Stimulated activated CD4-positive, alpha-beta T cell treated with anti-CD3 and anti-CD28 coated beads, Interleukin-2, amount 100 ng/mL, for 24 hours (primary cell): ENCODE measurements around the gene C19orf53.

Experiments used
- DNase-seq, 2 donors: peaks; one replicate each; pipeline ENCODE4 v3.0.0-alpha.2; 2020

Gene C19orf53

DNA sequence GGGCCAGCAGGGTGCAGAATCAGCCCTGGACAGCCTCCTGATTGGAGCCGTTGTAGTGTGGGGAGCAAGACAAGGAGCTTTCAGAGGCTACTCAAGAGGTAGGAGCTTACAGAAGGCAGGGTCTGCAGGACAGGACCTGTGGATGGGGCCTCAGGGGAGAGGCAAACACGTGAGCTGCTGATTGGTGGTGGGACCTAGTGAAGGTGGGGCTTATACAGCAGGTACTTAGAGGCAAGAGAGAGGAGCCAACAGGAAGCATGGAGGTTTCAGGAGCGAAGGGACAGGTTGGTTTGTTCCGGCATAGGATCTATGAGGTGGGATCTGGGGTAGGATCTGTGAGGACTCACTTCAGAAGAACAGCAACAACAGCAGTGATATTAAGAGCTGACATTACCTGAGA lies 53.4 kb downstream of the C19orf53 start:
- no peak for DNase-seq
